T follicular helper cell (primary cell): ENCODE data around the gene TTC23.
"Not testable (repeated sequence)": the region's sequence is repeated elsewhere in the genome, so short reads cannot be mapped to it uniquely, and the experiment has no call there.

ENCODE experiments used
- DNase-seq: peaks from one replicate; pipeline ENCODE4 v3.0.0-alpha.2; 2020; ENCODE audit warnings: low read depth

The TTC23 gene

GRCh38 chr15:99250001-99250400 lies 620 bp upstream of the TTC23 start:
- no peak for DNase-seq

GRCh38 chr15:99248000-99248715 lies 1.2 kb downstream of the TTC23 start:
- DNase-seq, result no peak

GRCh38 chr15:99247062-99247461 lies 2.3 kb downstream of the TTC23 start:
- no peak for DNase-seq

GRCh38 chr15:99244306-99244705 lies 5.1 kb downstream of the TTC23 start:
- DNase-seq, result no peak

- DNase-seq, result no peak
Observed at GRCh38 chr15:99241752-99242151, 7.6 kb downstream of the TTC23 start.

GRCh38 chr15:99239545-99240198 lies 9.7 kb downstream of the TTC23 start:
- DNase-seq, result no peak

GRCh38 chr15:99238849-99239248 lies 10.5 kb downstream of the TTC23 start:
- DNase-seq, result no peak

- not testable (repeated sequence) for DNase-seq
Observed at GRCh38 chr15:99234160-99234559, 15.2 kb downstream of the TTC23 start.

GRCh38 chr15:99232740-99233139 lies 16.6 kb downstream of the TTC23 start:
- DNase-seq, result no peak

GRCh38 chr15:99230867-99231266 lies 18.5 kb downstream of the TTC23 start:
- DNase-seq, result no peak

GRCh38 chr15:99228120-99228770 lies 21.1 kb downstream of the TTC23 start:
- no peak for DNase-seq

- no peak for DNase-seq
Observed at GRCh38 chr15:99226802-99227201, 22.6 kb downstream of the TTC23 start.

GRCh38 chr15:99224372-99225214 lies 24.8 kb downstream of the TTC23 start:
- no peak for DNase-seq

GRCh38 chr15:99213187-99213811 lies 36.1 kb downstream of the TTC23 start:
- peak; percentile 34 for DNase-seq

- no peak for DNase-seq
Observed at GRCh38 chr15:99212406-99212805, 37.0 kb downstream of the TTC23 start.

GRCh38 chr15:99211926-99212325 lies 37.5 kb downstream of the TTC23 start:
- no peak for DNase-seq

GRCh38 chr15:99210334-99210733 lies 39.0 kb downstream of the TTC23 start:
- no peak for DNase-seq

GRCh38 chr15:99209326-99209725 lies 40.1 kb downstream of the TTC23 start:
- no peak for DNase-seq

GRCh38 chr15:99207672-99208071 lies 41.7 kb downstream of the TTC23 start:
- no peak for DNase-seq

GRCh38 chr15:99202176-99202552 lies 47.2 kb downstream of the TTC23 start:
- no peak for DNase-seq

- no peak for DNase-seq
Observed at GRCh38 chr15:99201408-99202175, 47.8 kb downstream of the TTC23 start.
